Transverse colon (tissue), 4 donors: ENCODE results near the gene HADHB.

Experiments used
- EP300 ChIP-seq: sonication (generic); formaldehyde crosslinking; IDR thresholded peaks from one replicate; pipeline ENCODE4 v1.6.1; 2017; ENCODE audit warnings: antibody characterized with exemption, low read depth
- POLR2A ChIP-seq: fragments of 450-650 bp; IDR thresholded peaks from one replicate; pipeline ENCODE4 v1.6.1; 2016; ENCODE audit warnings: antibody characterized with exemption, mild to moderate bottlenecking, moderate library complexity
- POLR2AphosphoS5 ChIP-seq, 3 donors: sonication (generic); formaldehyde crosslinking; IDR thresholded peaks; one replicate each; pipeline ENCODE4 v1.6.1; 2016; ENCODE audit warnings: antibody characterized with exemption in 3 of 3
- TF ChIP-seq, protein P1 (sequence below), 5 experiments: fragments of 200-600 bp in 3 of 5; fragments of 450-650 bp in 2 of 5; sonication (generic) in 3 of 5; IDR thresholded peaks; 1 replicate in 2 of 5; 2 replicates in 3 of 5; pipeline ENCODE4 v1.5.1; 2016 to 2017; ENCODE audit warnings: antibody characterized with exemption in 5 of 5, inconsistent platforms in 3 of 5, mild to moderate bottlenecking in 2 of 5, moderate library complexity in 1 of 5

DNA sequence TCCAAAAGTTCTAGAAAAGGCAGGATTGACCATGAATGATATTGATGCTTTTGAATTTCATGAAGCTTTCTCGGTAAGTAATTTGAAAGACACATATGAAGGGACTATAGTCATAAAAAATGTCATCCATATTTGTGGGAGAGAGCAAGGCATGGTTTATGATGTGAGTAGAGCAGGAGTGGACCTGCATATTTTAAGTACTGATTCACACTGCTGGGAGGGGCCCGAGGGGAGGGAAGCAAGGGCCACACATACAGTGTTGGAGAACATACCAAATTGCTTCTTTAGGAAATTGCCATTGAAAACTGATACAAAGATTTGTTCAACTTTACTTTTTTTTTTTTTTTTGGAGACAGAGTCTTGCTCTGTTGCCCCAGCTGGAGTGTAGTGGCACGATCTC is 39.4 kb downstream of the HADHB start:
- TF ChIP-seq EP300 (no peak), POLR2A (no peak), POLR2AphosphoS5 (IDR thresholded peaks at IDR 0.05) (no peak)
- TF ChIP-seq, protein P1, sequence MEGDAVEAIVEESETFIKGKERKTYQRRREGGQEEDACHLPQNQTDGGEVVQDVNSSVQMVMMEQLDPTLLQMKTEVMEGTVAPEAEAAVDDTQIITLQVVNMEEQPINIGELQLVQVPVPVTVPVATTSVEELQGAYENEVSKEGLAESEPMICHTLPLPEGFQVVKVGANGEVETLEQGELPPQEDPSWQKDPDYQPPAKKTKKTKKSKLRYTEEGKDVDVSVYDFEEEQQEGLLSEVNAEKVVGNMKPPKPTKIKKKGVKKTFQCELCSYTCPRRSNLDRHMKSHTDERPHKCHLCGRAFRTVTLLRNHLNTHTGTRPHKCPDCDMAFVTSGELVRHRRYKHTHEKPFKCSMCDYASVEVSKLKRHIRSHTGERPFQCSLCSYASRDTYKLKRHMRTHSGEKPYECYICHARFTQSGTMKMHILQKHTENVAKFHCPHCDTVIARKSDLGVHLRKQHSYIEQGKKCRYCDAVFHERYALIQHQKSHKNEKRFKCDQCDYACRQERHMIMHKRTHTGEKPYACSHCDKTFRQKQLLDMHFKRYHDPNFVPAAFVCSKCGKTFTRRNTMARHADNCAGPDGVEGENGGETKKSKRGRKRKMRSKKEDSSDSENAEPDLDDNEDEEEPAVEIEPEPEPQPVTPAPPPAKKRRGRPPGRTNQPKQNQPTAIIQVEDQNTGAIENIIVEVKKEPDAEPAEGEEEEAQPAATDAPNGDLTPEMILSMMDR (IDR thresholded peaks at IDR 0.05), result no peak
